Body of pancreas (tissue), 4 donors: ENCODE results near the gene LRCH1. TPM values are rescaled to one million over a fixed set of nuclear protein-coding genes. Genes with fewer than 3 reads are reported as not detected.
"Not testable (repeated sequence)": the region's sequence is repeated elsewhere in the genome, so short reads cannot be mapped to it uniquely, and the experiment has no call there.

Experiments used
- ATAC-seq: fragments of 150-250 bp; one replicate; pipeline ENCODE4 v1.9.1; 2016
- DNase-seq, 4 donors: peaks; one replicate each; pipeline ENCODE4 v3.0.0-alpha.2; 2019
- H3K27ac ChIP-seq, 4 donors: fragments of 200-600 bp; sonication (generic); 1 replicate in 3 of 4; 2 replicates in 1 of 4; pipeline versions ENCODE4 v1.5.1 to v1.6.1; 2016 to 2019; ENCODE audit warnings: mild to moderate bottlenecking in 1 of 4, mixed read lengths in 1 of 4, moderate library complexity in 1 of 4
- H3K27me3 ChIP-seq, 2 donors: fragments of 200-600 bp; sonication (generic); one replicate each; pipeline ENCODE4 v1.6.0; 2016; ENCODE audit warnings: mild to moderate bottlenecking in 1 of 2
- H3K36me3 ChIP-seq, 2 donors: fragments of 200-600 bp; sonication (generic); replicated peaks in 1 of 2; 2 replicates each; pipeline ENCODE4 v1.5.1; 2016; ENCODE audit warnings: low read depth in 2 of 2; ENCODE audit not compliant: insufficient read depth in 1 of 2
- H3K4me1 ChIP-seq: fragments of 200-600 bp; sonication (generic); one replicate; pipeline ENCODE4 v1.6.0; 2016
- H3K4me3 ChIP-seq, 2 donors: fragments of 200-600 bp; sonication (generic); 1 replicate in 1 of 2; 2 replicates in 1 of 2; pipeline ENCODE4 v1.5.1; 2016 to 2019
- H3K9me3 ChIP-seq, 3 donors: fragments of 200-600 bp; sonication (generic); 1 replicate in 2 of 3; 2 replicates in 1 of 3; pipeline ENCODE4 v1.5.1; 2016
- CTCF ChIP-seq, 7 experiments: fragments of 450-650 bp in 4 of 7; fragments of 200-600 bp in 3 of 7; sonication (generic) in 3 of 7; IDR thresholded peaks; one replicate each; pipeline ENCODE4 v1.5.1; 2016 to 2019; ENCODE audit warnings: antibody characterized with exemption in 7 of 7
- POLR2A ChIP-seq, 3 donors: fragments of 450-650 bp; IDR thresholded peaks; one replicate each; pipeline ENCODE4 v1.6.1; 2016; ENCODE audit warnings: antibody characterized with exemption in 3 of 3, mild to moderate bottlenecking in 2 of 3
- WGBS, 2 donors: methylation state at CpG; one replicate each; pipeline ENCODE4 v1.1.5; 2017; 5-methylcytosine and 5-hydroxymethylcytosine counted together
- intact Hi-C: fragments of 100-400 bp; cut with DNase I; formaldehyde crosslinking; loops from one replicate; pipeline ENCODE4 v1.15.1; 2023
- total RNA-seq, 2 donors: library from RNA; depleted of rRNA; stranded (reverse); fragments of >200 nt; gene quantifications; one replicate each; pipeline ENCODE4 v1.1.0, GENCODE V29; 2016

Gene LRCH1
- total RNA-seq, 2 donors from 2014 or later: 7.3 to 8.6 TPM

DNA sequence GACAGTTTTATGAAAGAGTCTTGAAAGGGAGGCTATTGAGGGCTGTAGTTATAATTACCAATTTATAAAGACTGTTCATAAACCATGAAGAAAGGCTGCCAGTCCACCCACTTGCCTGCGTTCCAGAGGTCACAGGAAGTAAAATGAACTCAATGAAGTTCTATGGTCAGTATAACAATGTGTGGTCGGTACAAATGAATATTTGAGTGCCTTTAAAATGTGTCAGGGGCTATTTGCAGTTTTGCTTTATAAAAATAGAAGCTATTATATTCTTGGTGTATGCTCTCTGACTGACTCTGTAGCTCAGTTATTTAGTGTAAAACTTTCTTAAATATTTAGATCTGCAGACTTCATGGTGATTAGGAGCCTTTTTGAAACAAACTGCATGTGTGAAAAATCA is 197.0 kb downstream of the LRCH1 start:
- DNase-seq (no peak), ATAC-seq (no peak)
- Histone ChIP-seq H3K36me3 (peaks cover 0 to 4% of the 10 kb centered on the region in 2 donors), H3K4me3 (no peak overlapping the region), H3K27me3 (no peaks in the 10 kb centered on the region), H3K9me3 (no peaks in the 10 kb centered on the region), H3K27ac (no peak overlapping the region), H3K4me1 (no peaks in the 10 kb centered on the region)
- WGBS, 2 donors: 75 to 77% methylated on average over 2 of the region's 2 CpGs
- intact Hi-C loops: no loop called here
- TF ChIP-seq CTCF (IDR thresholded peaks at IDR 0.05): no peak

DNA sequence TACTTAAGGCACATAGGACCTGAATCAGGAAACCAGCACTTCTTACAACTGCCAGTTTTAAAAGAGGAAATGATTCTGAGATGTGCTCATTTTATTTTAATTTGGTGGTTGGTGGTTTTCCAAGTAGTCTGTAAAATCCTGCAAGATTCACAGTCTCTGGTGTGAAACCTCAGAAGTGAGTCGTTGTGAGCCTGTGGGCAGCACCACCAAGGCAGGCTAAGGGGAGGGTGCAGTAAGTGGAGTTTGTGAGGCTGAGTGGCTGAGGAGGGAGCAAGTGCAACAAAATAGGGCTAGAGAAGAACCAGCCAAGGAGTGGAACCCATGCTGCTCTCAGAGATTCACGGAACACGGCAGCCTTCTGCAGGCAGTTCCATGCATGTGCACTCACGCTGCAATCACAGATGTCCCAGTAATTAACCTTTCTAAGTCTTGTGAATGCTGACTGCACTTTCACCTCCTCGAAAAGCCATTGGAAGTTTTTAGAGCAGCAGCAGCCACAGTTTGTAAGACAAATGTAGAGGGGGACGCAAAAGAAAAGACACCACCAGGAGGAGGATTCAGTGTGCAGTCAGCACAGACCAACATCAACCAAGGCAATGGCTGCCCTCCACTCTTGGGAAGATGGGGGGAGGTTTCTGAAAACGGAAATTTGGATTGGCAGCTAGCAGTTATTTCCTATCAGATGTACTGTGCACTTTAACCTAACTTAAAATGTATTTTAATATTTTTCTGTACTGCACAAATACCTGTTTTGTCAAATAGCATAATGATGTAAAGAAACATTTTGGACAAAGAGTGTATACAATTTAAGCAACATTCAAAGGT is 199.1 kb downstream of the LRCH1 start:
- no peak for ATAC-seq
- peaks cover 0 to 4% of the 10 kb centered on the region in 2 donors for H3K36me3 ChIP-seq
- intact Hi-C loops: no loop called here
- H3K9me3 ChIP-seq: no peaks in the 10 kb centered on the region
- H3K27ac ChIP-seq: no peak overlapping the region
- 65 to 86% methylated on average over 7 of the region's 7 CpGs for WGBS, 2 donors
- no peaks in the 10 kb centered on the region for H3K27me3 ChIP-seq
- TF ChIP-seq CTCF (IDR thresholded peaks at IDR 0.05): no peak
- TF ChIP-seq POLR2A (IDR thresholded peaks at IDR 0.05): no peak
- no peaks in the 10 kb centered on the region for H3K4me1 ChIP-seq
- peak in 1 of 4 donors; percentile 34 for DNase-seq
- no peak overlapping the region for H3K4me3 ChIP-seq

DNA sequence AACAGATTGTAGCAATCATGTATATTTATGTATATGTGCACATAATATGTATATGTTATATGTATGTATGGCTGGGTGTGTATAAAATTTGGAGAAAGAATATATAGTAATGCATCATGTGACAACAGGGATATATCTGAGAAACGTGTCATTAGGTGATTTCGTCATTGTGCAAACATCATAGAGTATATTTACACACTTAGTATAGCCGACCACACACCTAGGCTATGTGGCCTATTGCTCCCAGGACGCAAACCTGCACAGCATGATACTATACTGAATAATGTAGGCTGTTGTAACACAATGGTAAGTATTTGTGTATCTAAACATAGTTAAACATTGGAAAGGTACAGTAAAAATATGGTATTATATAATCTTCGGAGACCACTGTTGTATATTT is 200.2 kb downstream of the LRCH1 start:
- TF ChIP-seq CTCF (IDR thresholded peaks at IDR 0.05) (no peak), POLR2A (IDR thresholded peaks at IDR 0.05) (no peak)
- 63 to 68% methylated on average over 5 of the region's 5 CpGs for WGBS, 2 donors
- Histone ChIP-seq H3K36me3 (peaks cover 0 to 4% of the 10 kb centered on the region in 2 donors), H3K9me3 (no peaks in the 10 kb centered on the region), H3K4me1 (no peaks in the 10 kb centered on the region), H3K27ac (no peak overlapping the region), H3K4me3 (no peak overlapping the region), H3K27me3 (no peaks in the 10 kb centered on the region)
- intact Hi-C loops: no loop called here
- no peak for DNase-seq
- ATAC-seq: no peak

DNA sequence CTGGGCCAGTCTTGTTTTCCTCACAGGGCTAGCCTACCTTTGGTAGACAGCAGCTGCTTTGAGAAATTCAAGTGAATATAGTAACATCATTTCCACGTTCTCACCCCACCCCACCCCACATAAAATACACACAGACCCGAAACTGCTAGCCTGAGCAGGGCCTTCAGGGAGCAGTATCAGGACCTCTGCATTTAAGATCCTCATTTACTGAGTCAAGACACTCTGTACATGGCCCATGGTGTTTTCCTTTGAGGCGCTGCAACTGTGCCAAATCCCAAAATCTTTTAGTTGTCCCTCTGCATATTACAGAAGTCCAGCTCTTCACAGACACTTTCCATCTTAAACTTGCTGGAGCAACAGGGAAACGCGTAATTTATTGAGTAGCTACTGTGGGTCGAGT is 200.9 kb downstream of the LRCH1 start:
- no peak overlapping the region for H3K27ac ChIP-seq
- no peaks in the 10 kb centered on the region for H3K4me1 ChIP-seq
- WGBS, 2 donors: 74 to 80% methylated on average over 6 of the region's 6 CpGs
- intact Hi-C loops: no loop called here
- H3K9me3 ChIP-seq: no peaks in the 10 kb centered on the region
- H3K4me3 ChIP-seq: no peak overlapping the region
- TF ChIP-seq POLR2A (IDR thresholded peaks at IDR 0.05) (no peak), CTCF (IDR thresholded peaks at IDR 0.05) (no peak)
- H3K36me3 ChIP-seq: peaks cover 0 to 4% of the 10 kb centered on the region in 2 donors
- ATAC-seq (no peak), DNase-seq (no peak)
- H3K27me3 ChIP-seq: no peaks in the 10 kb centered on the region

DNA sequence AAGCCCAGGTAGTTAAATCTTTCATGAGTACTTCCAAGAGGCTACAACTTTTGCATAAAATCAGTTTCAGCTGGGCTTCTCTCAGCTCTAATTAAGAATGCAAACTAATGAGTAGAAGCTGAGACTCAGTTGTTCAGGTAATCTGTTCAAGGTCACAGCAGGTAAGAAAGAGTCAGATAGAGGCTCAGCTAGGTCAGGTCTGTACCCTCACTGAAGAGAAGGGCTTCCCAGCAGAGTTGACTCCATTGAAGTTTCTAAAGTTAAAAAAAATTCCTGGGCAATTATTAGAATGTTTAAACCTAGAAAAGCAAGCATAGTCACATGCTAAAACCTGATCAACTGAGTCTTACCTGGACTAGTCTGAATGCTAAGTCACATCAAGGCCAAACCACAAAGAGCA is 201.8 kb downstream of the LRCH1 start:
- intact Hi-C loops: no loop called here
- no peak for TF ChIP-seq POLR2A (IDR thresholded peaks at IDR 0.05)
- no peak for TF ChIP-seq CTCF (IDR thresholded peaks at IDR 0.05)
- ATAC-seq: no peak
- no peak for DNase-seq
- Histone ChIP-seq H3K27me3 (no peaks in the 10 kb centered on the region), H3K27ac (no peak overlapping the region), H3K9me3 (no peaks in the 10 kb centered on the region), H3K4me3 (no peak overlapping the region), H3K36me3 (peaks cover 0 to 2% of the 10 kb centered on the region in 2 donors), H3K4me1 (peaks cover 1% of the 10 kb centered on the region)

DNA sequence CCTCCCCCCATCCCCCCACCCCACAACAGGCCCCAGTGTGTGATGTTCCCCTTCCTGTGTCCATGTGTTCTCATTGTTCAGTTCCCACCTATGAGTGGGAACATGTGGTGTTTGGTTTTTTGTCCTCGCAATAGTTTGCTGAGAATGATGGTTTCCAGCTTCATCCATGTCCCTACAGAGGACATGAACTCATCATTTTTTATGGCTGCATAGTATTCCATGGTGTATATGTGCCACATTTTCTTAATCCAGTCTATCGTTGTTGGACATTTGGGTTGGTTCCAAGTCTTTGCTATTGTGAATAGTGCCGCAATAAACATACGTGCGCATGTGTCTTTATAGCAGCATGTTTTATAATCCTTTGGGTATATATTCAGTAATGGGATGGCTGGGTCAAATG is 202.5 kb downstream of the LRCH1 start:
- H3K4me1 ChIP-seq, H3K36me3 ChIP-seq, DNase-seq, H3K27me3 ChIP-seq, intact Hi-C loops, H3K9me3 ChIP-seq, ATAC-seq, H3K27ac ChIP-seq, H3K4me3 ChIP-seq: not testable (repeated sequence)
- WGBS, 2 donors: 83 to 88% methylated on average over 1 to 5 of the region's 5 CpGs
